K562 (cell line): ENCODE results near the gene ERCC2. TPM values are rescaled to one million over a fixed set of nuclear protein-coding genes. Genes with fewer than 3 reads are reported as not detected.

Source experiments
- ATAC-seq: fragments of 200-7000 bp; cut with Tn5 transposase; 3 replicates; pipeline ENCODE4 v1.9.1; 2020; ENCODE audit warnings: moderate library complexity
- BruUV-seq: library from RNA; stranded (reverse); fragments of 400-500 nt; replicated peaks from 2 replicates; lab custom pipeline; 2021; lab: Mats Ljungman, UMichigan
- CTCF ChIA-PET: fragments of 300-600 bp; formaldehyde crosslinking; extraction: SDS; loops from one replicate; lab custom pipeline; 2021; ENCODE audit warnings: low intra/inter-chr PET ratio; lab: Yijun Ruan, JAX
- POLR2A ChIA-PET: fragments of 300-600, 350-650 bp; sonication (Branson Sonifier 250); formaldehyde crosslinking; extraction: SDS; loops from one replicate; lab custom pipeline; 2021; ENCODE audit warnings: antibody characterized with exemption, inconsistent platforms; lab: Yijun Ruan, JAX
- DNase-seq, 4 experiments: peaks; one replicate each; pipeline versions ENCODE4 v3.0.0 to v3.0.0-alpha.2; 2011 to 2018; ENCODE audit warnings: low spot score in 3 of 4, mixed read lengths in 3 of 4; ENCODE audit errors: extremely low read depth in 1 of 4
- FAIRE-seq: peaks from 2 replicates; lab custom pipeline; 2011; peaks lifted over from hg19 to GRCh38; lab: Jason Lieb, UNC
- H2AFZ ChIP-seq: 2 replicates; pipeline ENCODE4 v1.6.0; 2011; ENCODE audit warnings: low read depth, low read length, control low read depth, inconsistent platforms
- H3K27ac ChIP-seq: fragments of 200-600 bp; 3 replicates; pipeline ENCODE4 v1.8.0; 2011; ENCODE audit warnings: low read depth, mild to moderate bottlenecking, control low read depth, inconsistent platforms, low read length, moderate library complexity, mixed read lengths; ENCODE audit errors: extremely low read depth
- H3K27me3 ChIP-seq, 2 experiments: fragments of 300-600 bp in 1 of 2; 2 replicates in 1 of 2; 3 replicates in 1 of 2; pipeline versions ENCODE4 v1.6.0 to v1.8.0; 2011; ENCODE audit warnings: inconsistent platforms in 2 of 2, low read length in 2 of 2, mild to moderate bottlenecking in 1 of 2, mixed read lengths in 1 of 2, moderate library complexity in 1 of 2; ENCODE audit not compliant: control insufficient read depth in 2 of 2, insufficient read depth in 2 of 2
- H3K36me3 ChIP-seq: fragments of 300-600 bp; 3 replicates; pipeline ENCODE4 v1.8.0; 2011; ENCODE audit warnings: mild to moderate bottlenecking, low read length, inconsistent platforms; ENCODE audit not compliant: control insufficient read depth, insufficient read depth
- H3K4me1 ChIP-seq, 2 experiments: fragments of 200-600 bp in 1 of 2; replicated peaks in 1 of 2; 2 replicates in 1 of 2; 3 replicates in 1 of 2; pipeline versions ENCODE4 v1.5.1 to v1.8.0; 2011; ENCODE audit warnings: inconsistent platforms in 2 of 2, low read length in 2 of 2, mild to moderate bottlenecking in 1 of 2, mixed read lengths in 1 of 2, moderate library complexity in 1 of 2; ENCODE audit not compliant: control insufficient read depth in 2 of 2, insufficient read depth in 2 of 2
- H3K4me2 ChIP-seq: 2 replicates; pipeline ENCODE4 v1.6.1; 2011; ENCODE audit warnings: low read length, control low read depth, inconsistent platforms, mixed read lengths; ENCODE audit not compliant: insufficient read depth
- H3K4me3 ChIP-seq: fragments of 200-600 bp; sonication (generic), shearing (Covaris generic); 2 replicates; pipeline ENCODE4 v1.5.1; 2016; ENCODE audit warnings: control low read depth, inconsistent platforms
- H3K79me2 ChIP-seq: fragments of 200-600 bp; 3 replicates; pipeline ENCODE4 v1.8.0; 2011; ENCODE audit warnings: low read length, inconsistent platforms; ENCODE audit not compliant: control insufficient read depth, insufficient read depth
- H3K9ac ChIP-seq, 2 experiments: 2 replicates each; pipeline versions ENCODE4 v1.6.0 to v1.6.1; 2011; ENCODE audit warnings: low read depth in 2 of 2, low read length in 2 of 2, control low read depth in 1 of 2, inconsistent platforms in 1 of 2, mild to moderate bottlenecking in 1 of 2, mixed read lengths in 1 of 2; ENCODE audit not compliant: insufficient read depth in 1 of 2
- H3K9me1 ChIP-seq: one replicate; pipeline ENCODE4 v1.6.0; 2011; ENCODE audit warnings: inconsistent platforms, mild to moderate bottlenecking, low read length, moderate library complexity; ENCODE audit not compliant: control insufficient read depth, insufficient read depth
- H3K9me3 ChIP-seq: replicated peaks from 2 replicates; pipeline ENCODE4 v1.5.1; 2011; ENCODE audit warnings: low read depth, low read length, inconsistent platforms; ENCODE audit not compliant: control insufficient read depth, insufficient read depth
- H4K20me1 ChIP-seq: replicated peaks from 2 replicates; pipeline ENCODE4 v1.6.1; 2011; ENCODE audit warnings: low read length, inconsistent platforms, mixed read lengths; ENCODE audit not compliant: control insufficient read depth, insufficient read depth
- BCOR ChIP-seq: fragments of 450-650 bp; IDR thresholded peaks from 2 replicates; pipeline ENCODE4 v1.6.1; 2016
- BHLHE40 ChIP-seq: IDR thresholded peaks from 2 replicates; pipeline ENCODE4 v1.6.1; 2011; ENCODE audit warnings: low read length, improper control_type of control experiment
- BRD9 ChIP-seq: fragments of 450-650 bp; IDR thresholded peaks from 2 replicates; pipeline ENCODE4 v1.6.1; 2018; ENCODE audit warnings: low read depth; ENCODE audit not compliant: partially characterized antibody
- CBFA2T3 ChIP-seq: fragments of 450-650 bp; IDR thresholded peaks from 2 replicates; pipeline ENCODE4 v1.6.1; 2017
- CBX1 ChIP-seq: sonication (generic); IDR thresholded peaks from 2 replicates; pipeline ENCODE4 v1.6.1; 2016; ENCODE audit warnings: antibody characterized with exemption, low read depth, mild to moderate bottlenecking
- E2F4 ChIP-seq: sonication (generic); formaldehyde crosslinking; IDR thresholded peaks from 2 replicates; pipeline ENCODE4 v1.8.0; 2022; ENCODE audit warnings: mild to moderate bottlenecking, low read depth, missing genetic modification reagents
- ESRRB ChIP-seq: fragments of 250-450 bp; sonication (Bioruptor Pico); IDR thresholded peaks from 2 replicates; pipeline ENCODE4 v1.5.0; 2020; ENCODE audit warnings: mild to moderate bottlenecking, moderate library complexity, borderline replicate concordance
- HNRNPH1 ChIP-seq: fragments of 200-400 bp; formaldehyde crosslinking; optimal IDR thresholded peaks from 2 replicates; pipeline ENCODE3; 2017; ENCODE audit warnings: low read depth, mild to moderate bottlenecking, low read length, moderate library complexity
- MAFG ChIP-seq: fragments of 450-650 bp; conservative IDR thresholded peaks from 2 replicates; pipeline ENCODE4 v1.6.1; 2016; ENCODE audit warnings: missing genetic modification characterization, missing compliant biosample characterization
- POLR2G ChIP-seq: fragments of 200-400 bp; formaldehyde crosslinking; IDR thresholded peaks from 2 replicates; pipeline ENCODE4 v1.6.1; 2017; ENCODE audit warnings: low read depth, mild to moderate bottlenecking, antibody characterized with exemption, low read length, moderate library complexity
- PTBP1 ChIP-seq: fragments of 200-400 bp; formaldehyde crosslinking; IDR thresholded peaks from 2 replicates; pipeline ENCODE4 v1.6.1; 2017; ENCODE audit warnings: low read depth, low read length
- RBM25 ChIP-seq: fragments of 200-400 bp; formaldehyde crosslinking; IDR thresholded peaks from 2 replicates; pipeline ENCODE4 v1.6.1; 2018; ENCODE audit warnings: low read length, low read depth, moderate library complexity; ENCODE audit not compliant: severe bottlenecking
- RFX1 ChIP-seq: fragments of 450-650 bp; IDR thresholded peaks from 2 replicates; pipeline ENCODE4 v1.6.1; 2016; ENCODE audit warnings: mild to moderate bottlenecking, moderate library complexity
- TCF3 ChIP-seq: sonication (generic); formaldehyde crosslinking; IDR thresholded peaks from 2 replicates; pipeline ENCODE4 v1.4.0; 2020; ENCODE audit warnings: mild to moderate bottlenecking, missing genetic modification reagents
- WGBS: fragments of 100-300 bp; shearing (Covaris generic); methylation state at CpG from one replicate; pipeline ENCODE4 v1.1.6; 2016; ENCODE audit warnings: low coverage, mixed read lengths; ENCODE audit not compliant: insufficient coverage; ENCODE audit errors: missing lambda C conversion rate; 5-methylcytosine and 5-hydroxymethylcytosine counted together
- in situ Hi-C: fragments of 300-500 bp; cut with MboI; formaldehyde crosslinking; loops from 4 replicates; pipeline ENCODE4 v1.15.0; 2018; ENCODE audit warnings: inconsistent platforms, mixed read lengths
- intact Hi-C: fragments of 100-400 bp; cut with micrococcal nuclease; formaldehyde crosslinking; loops from 2 replicates; pipeline ENCODE4 v1.14.2; 2022
- polyA plus RNA-seq, 8 experiments: library from polyadenylated mRNA; depleted of rRNA in 4 of 8; stranded (reverse) in 5 of 8; unstranded in 3 of 8; fragments of >200 nt; fragmentation: Nextera tagmentation in 2 of 8; fragmentation: Illumina TruSeq in 1 of 8; extraction: Ambion mirVana in 2 of 8; extraction: Trizol in 1 of 8; gene quantifications; 2 replicates each; pipeline versions ENCODE4 v1.2.1 to v1.2.3, GENCODE V29; 2011 to 2014; ENCODE audit warnings: inconsistent platforms in 1 of 8, missing spikeins in 1 of 8
- total RNA-seq, 7 experiments: library from RNA; depleted of rRNA in 6 of 7; stranded (reverse); fragments of >200 nt in 6 of 7; fragmentation: Illumina TruSeq in 2 of 7; extraction: Trizol in 2 of 7; gene quantifications; 2 replicates each; pipeline versions ENCODE4 v1.2.1 to v1.2.3, GENCODE V29; 2011 to 2021; ENCODE audit warnings: low replicate concordance in 1 of 7

The ERCC2 gene
- total and polyA plus RNA-seq, 9 of the 15 experiments (the other 6 are each of a cell fraction or from before 2014, with no cell fraction given): 2.2 to 55.9 (median 23.4) TPM

GRCh38 chr19:45357445-45357783 lies 13.0 kb downstream of the ERCC2 start:
- intact Hi-C loops: no loop called here
- FAIRE-seq: no peak
- peaks cover 84% of the 10 kb centered on the region; the same call in 2 of the 3 replicates for H3K36me3 ChIP-seq
- H3K79me2 ChIP-seq: no peaks in the 10 kb centered on the region
- whole genome bisulfite sequencing: 97% methylated on average over 10 of the region's 11 CpGs
- POLR2A ChIA-PET: interaction anchor here (0.5 kb wide), 1 partner anchor 66 kb away, joined by 3 read pairs; no protein-coding TSS in a partner anchor
- H3K27ac ChIP-seq: no peak overlapping the region
- CTCF ChIA-PET: no interaction called here
- no TSS peak for BruUV-seq
- DNase-seq: no peak
- no peak overlapping the region for H3K4me2 ChIP-seq
- no peaks in the 10 kb centered on the region for H3K9me1 ChIP-seq
- H2AFZ ChIP-seq: no peak overlapping the region
- no peak overlapping the region for H3K4me3 ChIP-seq
- no peak for ATAC-seq
- H3K9me3 ChIP-seq: no peaks in the 10 kb centered on the region
- H3K27me3 ChIP-seq: no peaks in the 10 kb centered on the region
- peak overlapping the region in 1 of 2 experiments; percentile 26; a peak in 1 of 4 replicates for H3K9ac ChIP-seq
- peak; percentile 45; the same call in 1 of the 2 replicates for TF ChIP-seq POLR2G
- TF ChIP-seq HNRNPH1: no peak
- H3K4me1 ChIP-seq: peaks cover 0 to 29% of the 10 kb centered on the region in 2 experiments; a peak in 2 of 5 replicates
- in situ Hi-C loops: no loop called here
- no peaks in the 10 kb centered on the region; the same call in 1 of the 2 replicates for H4K20me1 ChIP-seq

GRCh38 chr19:45356760-45357444 lies 13.5 kb downstream of the ERCC2 start:
- peak in 1 of 4 experiments; percentile 46 for DNase-seq
- 53% methylated on average over 15 of the region's 20 CpGs for WGBS
- H3K36me3 ChIP-seq: peaks cover 84% of the 10 kb centered on the region; the same call in 2 of the 3 replicates
- in situ Hi-C loops (no loop called here), intact Hi-C loops (no loop called here)
- peak overlapping the region in 1 of 2 experiments; percentile 26; a peak in 2 of 4 replicates for H3K9ac ChIP-seq
- ChIA-PET CTCF (no interaction called here), POLR2A (interaction anchor here (0.5 kb wide), 1 partner anchor 66 kb away, joined by 3 read pairs; no protein-coding TSS in a partner anchor)
- no peaks in the 10 kb centered on the region for H3K9me1 ChIP-seq
- no peak overlapping the region for H3K4me2 ChIP-seq
- no peak overlapping the region for H3K27ac ChIP-seq
- no peaks in the 10 kb centered on the region; the same call in 1 of the 2 replicates for H4K20me1 ChIP-seq
- H3K27me3 ChIP-seq: no peaks in the 10 kb centered on the region
- ATAC-seq: no peak; the same call in 2 of the 3 replicates
- H3K9me3 ChIP-seq: no peaks in the 10 kb centered on the region
- no peak overlapping the region for H3K4me3 ChIP-seq
- H3K79me2 ChIP-seq: no peaks in the 10 kb centered on the region
- peaks cover 0 to 30% of the 10 kb centered on the region in 2 experiments; a peak in 2 of 5 replicates for H3K4me1 ChIP-seq
- FAIRE-seq: no peak
- BruUV-seq: no TSS peak
- no peak overlapping the region for H2AFZ ChIP-seq
- peak; percentile 91 for TF ChIP-seq RBM25
- peak; percentile 82 for TF ChIP-seq RFX1
- no peak for TF ChIP-seq BRD9
- TF ChIP-seq CBFA2T3: peak; percentile 72
- TF ChIP-seq E2F4: no peak
- no peak for TF ChIP-seq ESRRB (CRISPR knock-in tag)
- peak; percentile 36; the same call in 1 of the 2 replicates for TF ChIP-seq CBX1
- 0 out of 2 replicates have a peak, but pooled peaks have one; percentile 28 for TF ChIP-seq MAFG (tag)
- peak; percentile 71 for TF ChIP-seq BHLHE40
- peak; percentile 75; the same call in 1 of the 2 replicates for TF ChIP-seq PTBP1
- peak; percentile 95 for TF ChIP-seq BCOR
- TF ChIP-seq TCF3 (CRISPR knock-in tag): peak; percentile 73
